GM10266 (cell line): ENCODE data around the gene DNAJC7.

Source experiments
- DNase-seq: peaks from one replicate; pipeline ENCODE4 v3.0.0; 2012; ENCODE audit errors: extremely low spot score
- CTCF ChIP-seq: IDR thresholded peaks from 2 replicates; pipeline ENCODE4 v1.5.1; 2012; ENCODE audit warnings: mild to moderate bottlenecking, low read depth; ENCODE audit not compliant: control insufficient read depth, insufficient read depth; ENCODE audit errors: missing control alignments

The DNAJC7 gene

GRCh38 chr17:41967141-41967920 lies 49.9 kb downstream of the DNAJC7 start:
- DNase-seq: no peak
- TF ChIP-seq CTCF: no peak

GRCh38 chr17:41966463-41967140 lies 50.6 kb downstream of the DNAJC7 start, which contains the start of gene CNP:
TSS of gene CNP (plus strand) at chr17:41966795. CDS start at chr17:41966885, 90 bp downstream.
- TF ChIP-seq CTCF: no peak
- DNase-seq: peak; percentile 98

- TF ChIP-seq CTCF: no peak
- DNase-seq: peak; percentile 80
Observed at GRCh38 chr17:41965694-41966462, 51.4 kb downstream of the DNAJC7 start.

- peak; percentile 96 for TF ChIP-seq CTCF
- peak; percentile 81 for DNase-seq
Observed at GRCh38 chr17:41962768-41963434, 54.3 kb downstream of the DNAJC7 start.

GRCh38 chr17:41962111-41962510 lies 55.1 kb downstream of the DNAJC7 start:
- DNase-seq: no peak

More at GRCh38 chr17:41962111-41962510, 55.1 kb downstream of the DNAJC7 start:
- TF ChIP-seq CTCF: no peak
